Stimulated activated CD8-positive, alpha-beta memory T cell treated with anti-CD3 and anti-CD28 coated beads, Interleukin-7, amount 100 ng/mL, for 4 hours (primary cell): Measurements from ENCODE around the gene SNORC.

Experiments used
- DNase-seq, 2 donors: peaks; one replicate each; pipeline ENCODE4 v3.0.0-alpha.2; 2020; ENCODE audit warnings: low read depth in 2 of 2

Gene SNORC

DNA sequence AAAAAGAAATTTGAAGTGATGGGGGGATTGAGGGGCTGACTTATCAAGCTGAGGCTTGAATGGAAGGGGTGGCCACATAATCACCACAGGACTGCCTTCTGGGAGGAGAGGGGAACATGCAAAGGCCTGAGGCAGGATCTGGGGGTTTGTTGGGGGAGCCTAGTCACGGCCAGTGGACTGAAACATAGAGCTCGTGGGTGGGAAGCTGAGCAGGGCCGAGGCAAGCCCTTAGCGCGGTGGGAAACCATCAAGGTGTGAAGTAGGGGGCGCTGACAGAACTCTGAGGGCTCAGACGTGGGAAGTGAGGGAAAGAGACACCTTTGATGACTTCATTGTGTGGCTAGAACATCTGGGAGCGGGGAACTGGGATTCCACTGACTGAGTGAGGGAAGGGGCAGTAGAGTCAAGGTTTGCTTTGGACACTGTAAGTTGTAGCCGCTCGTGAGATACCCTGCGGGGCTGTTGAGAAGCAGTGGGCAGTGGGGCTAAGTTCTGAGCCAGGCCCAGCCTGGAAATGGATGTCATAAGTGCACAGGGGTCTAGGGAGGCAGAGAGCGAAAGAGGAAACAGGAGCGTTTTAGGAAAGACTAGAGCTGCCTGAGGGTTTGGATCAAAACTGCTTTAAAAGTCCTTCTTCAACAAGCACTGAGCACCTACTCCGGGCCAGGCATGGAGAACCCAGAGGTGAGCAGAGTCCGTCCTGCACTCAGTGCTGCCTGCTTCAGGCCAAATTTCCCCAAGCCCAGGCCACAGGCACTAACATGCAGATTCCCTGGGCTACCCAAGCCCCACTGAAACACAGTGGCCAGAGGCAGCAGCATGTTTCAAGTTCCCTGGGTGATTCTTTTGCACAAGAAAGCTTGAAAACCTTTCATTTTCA lies 686 bp upstream of the SNORC start:
- DNase-seq, result no peak

DNA sequence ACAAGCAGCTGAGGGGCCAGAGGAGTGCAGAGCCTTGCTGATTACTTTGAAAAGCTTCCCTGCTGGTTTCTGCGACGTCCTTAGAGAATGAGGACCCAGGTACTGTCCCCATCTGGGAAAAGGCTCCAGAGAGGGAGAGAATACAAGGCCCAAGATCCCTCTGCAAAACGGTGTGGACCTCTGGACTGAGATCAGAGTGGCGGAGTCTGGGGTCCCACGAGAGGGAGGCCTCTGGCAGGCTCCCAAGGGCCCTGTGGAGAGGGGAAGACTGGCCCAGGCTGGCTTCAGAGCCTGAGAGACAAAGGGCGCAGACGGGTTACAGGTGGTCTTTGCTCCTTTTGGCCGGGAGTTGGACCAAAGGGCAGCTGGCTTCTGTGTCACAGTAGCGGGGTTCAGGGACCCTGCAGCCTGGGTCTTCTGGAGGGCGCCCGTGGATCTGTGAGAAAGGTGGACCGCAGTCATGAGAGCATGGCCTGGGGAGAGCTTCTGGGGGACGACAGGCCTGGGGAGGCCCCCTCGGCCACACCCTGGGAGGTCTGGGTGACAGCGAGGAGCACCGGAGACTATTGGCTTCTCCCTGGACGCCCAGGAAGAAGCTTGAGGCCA lies 805 bp downstream of the SNORC start:
- no peak for DNase-seq

DNA sequence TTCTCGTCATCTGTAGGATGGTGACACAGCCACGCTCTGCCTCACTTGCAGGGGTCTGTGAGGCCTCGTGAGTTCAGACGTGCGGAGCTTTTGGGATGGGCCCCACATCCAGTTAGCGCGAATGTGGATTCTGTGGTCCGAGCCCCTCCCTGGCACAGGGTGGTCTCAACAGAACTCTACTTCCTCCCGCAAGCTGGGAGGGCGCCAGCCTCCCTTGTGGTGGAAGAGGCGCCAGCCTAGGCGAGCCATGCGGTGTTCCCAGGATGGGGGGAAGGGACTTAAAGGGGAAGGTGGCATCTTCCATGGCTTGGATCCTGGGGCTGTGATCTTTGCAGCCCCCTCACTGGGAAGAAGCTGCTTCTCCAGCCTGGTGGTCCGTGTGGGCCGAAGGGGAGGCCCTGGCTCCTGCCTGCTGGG lies 1.4 kb downstream of the SNORC start:
- no peak for DNase-seq

DNA sequence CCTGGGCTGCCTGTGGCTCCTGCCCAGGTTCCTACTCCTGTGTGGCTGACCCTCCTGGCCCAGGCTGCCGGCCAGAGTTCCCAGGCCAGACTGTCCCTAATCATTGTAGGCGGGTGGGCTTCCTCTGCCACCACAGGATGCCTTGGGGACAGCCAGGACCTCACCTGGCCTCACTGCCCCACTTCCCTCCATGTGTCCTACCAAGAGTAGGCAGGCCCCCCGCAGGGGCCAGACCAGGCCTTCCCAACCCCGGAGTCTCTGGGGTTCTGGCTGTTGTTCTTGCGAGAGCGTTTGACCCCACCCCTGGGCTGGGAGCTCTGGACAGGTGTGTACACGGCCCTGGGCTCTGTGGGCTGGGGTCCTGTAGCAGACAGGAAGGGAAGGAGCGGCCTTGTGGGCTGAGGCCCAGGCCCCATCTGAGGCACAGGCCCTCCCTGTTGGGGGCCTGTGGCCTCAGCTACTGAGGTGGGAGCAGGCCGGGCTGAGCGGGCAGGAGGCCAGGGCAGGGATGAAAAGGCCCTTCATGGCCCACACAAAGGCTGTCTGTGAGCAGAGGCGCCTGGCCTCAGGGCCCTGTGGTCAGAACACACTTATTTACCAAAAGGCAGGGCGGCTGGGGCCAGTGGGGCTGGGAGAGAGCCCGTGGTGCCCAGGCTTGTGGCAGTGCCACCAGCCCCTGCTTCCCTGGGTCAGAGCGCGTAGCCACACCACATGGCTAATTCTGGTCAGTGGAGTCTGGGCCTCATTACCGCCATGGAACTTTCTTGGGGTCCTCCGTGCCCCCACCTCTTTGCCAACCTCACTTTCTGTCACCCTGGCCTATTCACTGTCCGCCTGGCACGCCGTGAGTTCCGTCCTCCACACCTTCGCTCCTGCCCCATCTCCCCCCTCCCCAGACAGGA lies 2.0 kb downstream of the SNORC start:
- DNase-seq, result no peak

DNA sequence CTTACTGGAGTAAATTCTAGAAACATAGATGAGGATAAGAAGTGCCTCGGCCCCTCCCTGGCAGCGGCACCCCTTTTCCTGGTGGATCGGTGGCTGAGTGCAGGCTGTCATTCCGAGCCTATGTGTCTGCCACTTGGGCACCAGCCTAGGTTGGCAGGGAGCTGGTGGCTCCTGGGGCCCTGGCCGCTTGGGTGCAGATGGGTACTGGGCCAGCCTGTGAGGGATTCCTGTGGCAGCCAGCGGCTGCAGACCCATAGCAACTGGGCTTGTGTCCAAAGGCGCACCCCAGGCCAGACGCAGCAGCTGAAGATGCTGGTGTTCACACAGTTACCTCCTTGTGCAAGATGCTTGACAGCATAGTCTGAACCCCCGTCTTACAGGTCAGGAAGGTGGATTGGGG lies 2.8 kb downstream of the SNORC start:
- DNase-seq, result no peak

DNA sequence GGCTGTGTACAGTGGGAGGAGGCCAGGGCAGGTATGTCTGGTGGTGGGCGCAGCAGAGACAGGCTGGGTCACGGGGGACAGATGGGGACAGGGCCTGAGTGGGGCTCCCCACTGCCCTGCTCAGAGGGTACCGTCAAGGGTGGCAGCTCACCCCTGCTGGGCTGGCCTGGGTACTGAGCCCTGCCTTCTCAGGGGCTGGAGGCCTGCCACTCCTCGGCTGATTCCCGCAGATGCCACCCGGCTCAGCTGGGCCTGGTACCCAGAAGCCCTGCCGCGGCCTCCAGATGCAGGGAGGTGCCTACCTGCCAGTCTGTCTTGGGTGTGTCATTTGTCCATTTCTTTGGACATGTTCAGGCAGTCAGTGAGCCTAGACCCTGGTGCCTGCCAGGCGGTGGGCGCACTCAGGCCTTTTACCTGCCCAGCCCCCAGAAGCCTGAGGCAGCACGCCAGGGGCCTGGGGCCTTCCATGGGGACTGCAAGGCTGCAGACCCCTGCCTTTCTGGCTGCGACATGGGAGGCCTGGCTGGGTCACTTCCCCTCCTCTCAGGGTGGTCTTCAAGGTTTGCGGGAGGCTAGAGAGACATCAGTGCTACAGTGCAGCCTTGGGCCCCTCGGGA lies 3.3 kb downstream of the SNORC start:
- DNase-seq, result no peak

DNA sequence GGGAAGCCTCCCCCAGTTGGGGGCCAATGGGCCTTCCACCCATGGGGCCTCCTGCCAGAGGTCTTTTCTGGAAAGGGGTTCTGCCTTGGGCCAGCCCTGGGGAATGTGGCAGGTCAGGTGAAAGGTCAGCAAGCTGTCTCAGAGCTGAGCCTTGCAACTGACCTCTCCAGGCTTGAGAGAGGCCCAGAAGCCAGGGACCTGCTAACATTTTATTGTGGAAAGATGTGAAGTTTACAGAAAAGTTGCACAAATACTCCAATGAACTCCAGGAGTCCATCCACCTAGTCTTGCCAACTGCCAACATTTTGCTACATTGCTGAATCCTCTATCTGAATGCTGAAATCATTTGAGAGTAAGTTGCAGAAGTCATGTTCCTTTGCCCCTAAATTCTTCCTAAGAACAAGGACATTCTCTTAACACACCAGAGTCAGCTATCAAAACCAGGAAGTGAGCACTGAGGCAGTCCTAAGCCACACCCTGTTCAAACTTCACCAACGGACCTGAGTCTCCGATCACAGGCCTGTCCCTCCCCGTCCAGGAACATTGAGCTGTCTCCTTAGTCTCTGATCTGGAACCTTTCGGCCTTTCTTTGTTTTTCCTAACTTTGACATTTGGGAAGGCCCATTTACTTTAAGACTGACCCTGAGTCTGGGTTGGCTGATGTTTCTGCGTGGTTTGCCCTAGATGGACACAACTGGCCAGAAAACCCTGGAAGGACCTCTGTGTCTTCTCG lies 4.0 kb downstream of the SNORC start:
- DNase-seq, result no peak

DNA sequence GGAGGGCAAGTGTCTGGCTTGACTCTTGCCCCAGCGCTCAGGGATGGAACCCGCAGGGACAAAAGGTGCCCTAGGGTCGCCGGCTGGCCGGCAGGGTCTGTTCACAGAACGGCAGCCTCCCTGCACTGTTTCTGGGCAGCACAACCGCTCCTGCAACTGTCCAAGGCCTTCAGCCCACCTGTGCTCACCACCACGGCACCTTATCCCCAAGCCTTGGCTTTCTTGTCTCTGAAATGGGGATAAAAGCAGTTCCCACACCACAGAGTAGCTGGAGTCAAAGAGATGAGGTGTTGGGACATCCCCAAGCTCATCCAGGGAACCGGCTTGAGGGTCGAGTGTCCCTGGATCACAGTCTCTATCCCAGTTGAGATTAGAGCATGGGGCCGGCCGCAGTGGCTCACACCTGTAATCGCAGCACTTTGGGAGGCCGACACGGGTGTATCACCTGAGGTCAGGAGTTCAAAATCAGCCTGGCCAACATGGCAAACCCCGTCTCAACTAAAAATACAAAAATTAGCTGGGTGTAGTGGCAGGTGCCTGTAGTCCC lies 4.7 kb downstream of the SNORC start:
- no peak for DNase-seq

DNA sequence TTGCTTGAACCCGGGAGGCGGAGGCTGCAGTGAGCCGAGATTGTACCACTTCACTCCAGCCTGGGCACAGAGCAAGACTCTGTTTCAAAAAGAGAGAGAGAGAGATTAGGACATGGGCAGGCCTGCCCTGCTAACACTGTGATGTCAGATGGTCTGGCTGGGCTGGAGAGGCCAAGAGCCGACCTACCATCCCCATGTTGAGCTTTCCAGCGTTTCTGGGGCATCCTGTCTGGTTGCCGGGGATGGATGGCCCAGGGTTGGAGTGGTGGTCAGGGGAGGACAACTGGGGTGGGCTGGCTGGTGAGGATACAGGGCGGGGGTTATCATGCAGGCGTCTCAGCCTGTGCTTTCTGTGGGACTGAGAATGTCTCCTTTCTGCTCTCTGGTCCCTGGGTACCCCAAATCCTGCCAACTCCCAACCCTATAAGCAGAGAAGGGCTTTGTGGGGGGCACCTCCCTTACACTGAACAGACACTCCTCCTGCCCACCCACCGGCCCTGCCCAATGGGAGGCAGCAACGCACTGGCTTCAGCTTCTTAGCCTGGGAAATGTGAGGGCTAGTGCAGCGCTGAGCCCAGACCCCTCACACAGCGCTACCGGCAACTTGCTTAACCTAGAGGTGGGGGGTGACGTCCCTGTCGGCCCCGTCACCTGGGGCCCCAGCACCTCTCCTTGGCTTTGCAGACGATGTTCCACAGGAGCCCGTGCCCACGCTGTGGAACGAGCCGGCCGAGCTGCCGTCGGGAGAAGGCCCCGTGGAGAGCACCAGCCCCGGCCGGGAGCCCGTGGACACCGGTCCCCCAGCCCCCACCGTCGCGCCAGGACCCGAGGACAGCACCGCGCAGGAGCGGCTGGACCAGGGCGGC lies 5.4 kb downstream of the SNORC start:
- DNase-seq, result no peak

DNA sequence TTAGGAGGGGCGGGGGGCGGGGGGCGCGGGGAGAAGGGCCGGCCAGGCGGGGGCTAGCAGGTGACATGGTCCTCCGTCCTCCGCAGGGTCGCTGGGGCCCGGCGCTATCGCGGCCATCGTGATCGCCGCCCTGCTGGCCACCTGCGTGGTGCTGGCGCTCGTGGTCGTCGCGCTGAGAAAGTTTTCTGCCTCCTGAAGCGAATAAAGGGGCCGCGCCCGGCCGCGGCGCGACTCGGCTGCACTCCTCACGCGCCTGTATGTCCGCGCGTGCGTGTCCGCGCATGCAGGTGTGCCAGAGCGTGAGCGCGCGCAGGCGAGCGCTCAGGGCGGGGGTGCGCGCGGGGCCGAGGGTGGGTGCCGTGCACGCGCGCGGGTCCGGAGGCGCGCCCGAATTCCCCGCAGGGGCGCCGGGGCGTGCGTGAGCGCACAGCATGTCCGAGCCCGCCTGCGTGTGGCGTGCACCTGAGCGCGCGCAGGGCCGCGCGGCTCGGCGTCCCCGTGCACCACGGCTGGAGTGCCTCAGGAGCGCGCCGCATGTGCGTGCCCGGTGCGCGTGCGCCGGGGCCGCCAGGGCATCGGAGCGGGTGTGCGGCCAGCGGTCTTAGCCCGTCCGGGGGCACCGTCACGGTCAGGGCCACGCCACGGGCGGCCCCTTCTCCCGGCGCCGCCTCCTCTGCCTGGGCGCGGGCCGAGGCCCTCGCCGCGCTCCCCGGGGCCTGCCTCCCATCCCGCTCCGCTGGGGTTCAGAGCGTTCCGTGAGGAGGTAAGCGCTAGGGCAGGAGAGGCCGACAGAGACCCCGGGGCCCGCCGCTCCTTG lies 6.3 kb downstream of the SNORC start:
- no peak for DNase-seq

DNA sequence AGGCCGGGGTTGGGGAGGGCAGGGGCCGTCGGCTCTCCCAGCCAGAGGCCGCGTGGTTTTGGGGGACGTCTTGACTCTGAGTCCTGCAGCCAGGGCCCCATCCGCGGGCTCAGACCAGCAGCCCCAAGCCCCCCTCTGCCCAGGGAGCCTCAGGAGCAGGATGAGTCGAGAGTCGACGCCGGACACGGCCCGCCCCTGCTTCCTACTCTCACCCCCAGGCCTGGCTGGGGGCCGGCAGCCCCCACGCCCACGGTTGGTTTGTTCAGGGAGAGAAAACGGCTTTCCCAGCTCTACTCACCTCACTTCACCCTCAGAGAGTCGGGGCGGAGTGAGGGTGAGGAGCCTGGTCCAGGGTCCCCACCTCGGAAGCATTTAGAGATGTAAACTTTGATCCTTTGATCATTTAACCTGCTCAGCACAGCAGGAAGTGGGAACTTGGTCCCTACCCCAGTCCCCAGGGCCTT lies 6.9 kb downstream of the SNORC start:
- DNase-seq, result no peak

DNA sequence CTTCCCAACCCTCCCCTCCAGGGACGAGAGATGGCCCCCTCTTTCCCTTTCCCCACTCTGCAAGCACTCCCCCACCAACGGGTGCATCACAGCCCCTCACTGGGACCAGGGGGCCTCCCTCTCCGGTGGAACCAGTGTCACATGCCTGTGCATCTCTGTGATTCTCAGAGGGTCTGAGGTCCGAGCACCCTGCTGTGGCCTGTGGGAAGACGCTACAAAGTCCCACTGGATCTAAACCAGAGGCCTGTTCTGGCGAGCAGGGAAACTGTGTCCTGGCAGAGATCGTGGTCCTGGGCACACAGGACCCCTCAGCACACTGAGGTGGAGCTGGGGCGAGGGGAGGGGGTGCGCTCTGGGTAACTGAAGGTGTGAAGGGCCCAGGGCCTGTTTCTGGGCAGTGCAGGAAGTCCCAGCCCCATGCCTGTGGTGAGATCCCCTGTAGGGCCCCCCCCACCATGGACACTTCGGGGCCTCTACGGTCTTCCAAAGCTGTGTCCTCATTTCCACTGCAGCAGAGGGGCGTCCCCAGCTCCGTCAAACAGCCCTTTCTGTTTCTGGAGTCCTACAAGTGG lies 8.0 kb downstream of the SNORC start:
- no peak for DNase-seq

DNA sequence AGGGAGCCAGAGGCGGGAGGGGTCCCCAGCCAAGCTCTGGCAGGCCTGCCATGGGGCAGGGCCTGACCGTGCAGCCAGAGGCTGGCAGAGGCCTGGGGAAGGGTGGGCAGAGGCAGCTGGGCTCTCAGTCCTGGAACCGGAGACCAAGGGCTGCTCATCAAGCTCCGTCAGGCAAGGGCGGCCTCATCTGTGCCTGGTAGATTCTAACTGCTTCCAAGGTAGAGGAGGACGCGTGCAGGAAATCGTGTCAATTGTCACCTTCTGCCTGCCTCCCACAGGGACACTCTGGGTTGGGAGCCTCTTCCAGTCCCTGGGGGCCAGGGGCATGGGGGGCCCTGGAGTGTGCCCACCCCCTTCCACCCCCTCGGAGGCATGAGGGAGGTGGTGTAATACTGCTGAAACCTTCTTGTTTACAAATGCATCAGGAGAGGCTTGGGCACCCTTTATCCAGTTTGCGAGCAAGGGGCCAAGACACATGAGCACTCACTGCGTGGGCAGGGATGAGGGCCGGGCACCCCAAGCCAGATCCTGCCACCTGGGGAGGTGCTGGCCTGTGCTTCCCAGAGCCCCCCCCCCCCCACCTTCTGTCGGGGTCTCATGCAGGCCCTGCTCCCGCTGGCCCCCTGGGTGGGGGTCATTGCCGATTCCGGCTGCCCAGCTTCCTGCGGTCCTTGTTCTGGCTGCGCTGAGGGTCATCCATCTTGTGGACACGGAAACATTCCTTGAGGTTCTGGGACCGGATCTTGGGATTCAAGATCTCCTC lies 9.0 kb downstream of the SNORC start:
- DNase-seq, result no peak

DNA sequence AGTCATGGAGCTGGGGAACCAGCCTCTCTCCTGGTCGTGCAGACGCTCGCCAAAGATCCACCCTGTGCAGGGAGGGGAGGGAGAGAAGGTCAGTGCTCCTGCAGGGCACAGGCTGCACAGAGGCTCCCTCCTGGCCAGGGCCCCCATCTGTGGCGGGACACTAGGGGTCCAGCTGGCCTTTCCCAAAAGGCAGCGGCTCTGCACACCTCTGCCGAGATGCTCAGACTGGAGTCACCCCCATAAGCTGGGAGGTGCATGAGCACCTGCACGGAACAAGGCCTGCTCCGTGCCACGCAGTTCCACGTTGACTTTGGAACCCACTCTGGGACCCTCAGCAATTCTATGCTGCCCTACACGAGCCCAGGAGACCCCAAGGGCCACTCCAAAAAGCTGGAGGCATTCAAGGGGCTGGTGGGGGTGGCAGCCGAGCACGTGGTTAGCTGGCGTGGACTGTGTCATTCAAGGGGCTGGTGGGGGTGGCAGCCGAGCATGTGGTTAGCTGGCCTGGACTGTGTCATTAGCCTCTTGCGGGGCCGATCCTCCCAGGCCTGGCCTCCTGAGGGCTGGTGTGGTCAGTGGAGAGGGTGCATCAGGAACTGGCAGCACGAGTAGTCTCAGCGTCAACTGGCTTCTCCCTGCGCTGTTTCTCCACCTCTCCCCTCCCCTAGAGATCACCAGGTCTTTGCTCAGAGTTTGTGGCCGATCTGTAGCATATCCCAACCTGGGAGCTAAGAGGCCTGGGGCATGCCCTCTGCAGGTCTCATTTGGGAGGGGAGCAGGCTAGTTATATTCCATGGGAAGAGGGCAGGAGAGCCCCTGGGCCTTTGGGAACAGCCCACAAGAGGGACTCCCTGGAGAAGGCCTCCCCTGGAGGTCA lies 9.8 kb downstream of the SNORC start:
- DNase-seq, result no peak

DNA sequence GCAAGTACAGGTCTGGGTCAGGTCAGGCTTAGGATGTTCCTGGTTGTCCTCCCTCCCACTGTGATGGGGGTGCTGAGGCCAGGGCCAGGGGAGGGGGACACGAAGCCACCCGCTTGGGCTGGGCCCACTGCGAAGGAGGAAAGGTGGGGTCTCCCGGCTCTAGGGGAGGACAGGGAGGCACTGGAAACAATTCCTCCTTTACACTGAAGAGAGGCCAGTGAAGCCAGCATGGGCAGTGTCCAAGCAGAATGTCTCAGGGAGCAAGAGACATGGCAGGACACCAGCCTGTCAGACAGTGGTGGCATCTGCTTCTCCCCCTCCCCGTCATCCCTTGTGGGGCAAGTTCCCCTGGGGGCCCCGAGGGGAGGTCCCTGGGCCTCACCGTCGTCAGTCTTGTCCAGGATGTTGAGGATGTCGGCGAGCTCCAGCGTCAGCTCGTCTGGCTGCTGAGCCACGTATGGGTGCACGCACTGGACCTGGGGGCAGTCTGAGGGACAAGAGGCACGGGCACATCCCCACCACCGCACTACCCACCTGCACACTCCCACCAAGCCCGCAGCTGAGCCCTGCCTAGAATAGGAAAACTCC lies 10.8 kb downstream of the SNORC start:
- no peak for DNase-seq

DNA sequence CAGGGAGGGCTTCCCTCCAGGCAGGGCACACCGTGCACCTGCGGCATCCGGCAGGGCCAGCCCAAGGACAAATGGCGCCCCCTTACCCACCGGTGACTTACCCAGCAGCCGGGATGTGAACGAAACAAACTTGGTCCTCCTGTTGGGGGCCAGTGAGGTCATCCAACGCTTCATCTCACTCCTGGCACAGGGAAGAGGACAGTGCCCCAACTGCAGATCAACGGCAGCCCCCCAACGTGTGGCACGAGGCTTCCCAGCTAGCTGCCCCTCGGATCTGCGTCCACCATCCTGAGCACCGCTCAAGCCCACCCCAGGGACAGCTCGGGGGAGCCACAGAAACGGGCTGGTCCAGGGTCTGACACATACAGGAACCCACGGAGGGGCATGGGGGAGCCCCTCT lies 12.0 kb downstream of the SNORC start:
- DNase-seq, result no peak
